HepG2 (cell line): ENCODE results near the gene EEF1A1. TPM values are rescaled to one million over a fixed set of nuclear protein-coding genes. Genes with fewer than 3 reads are reported as not detected.
A peak's percentile ranks its signal among the peaks of the same experiment; 100 is the strongest.

Experiments
- GABPB1 ChIP-seq: IDR thresholded peaks from 2 replicates; pipeline ENCODE4 v1.6.1; 2016; ENCODE audit warnings: mild to moderate bottlenecking, missing genetic modification reagents, moderate library complexity, missing compliant biosample characterization
- HNF4A ChIP-seq: sonication (generic); formaldehyde crosslinking; IDR thresholded peaks from 2 replicates; pipeline ENCODE4 v1.4.0; 2020; ENCODE audit warnings: missing genetic modification reagents
- HNRNPLL ChIP-seq: fragments of 200-400 bp; formaldehyde crosslinking; IDR thresholded peaks from 2 replicates; pipeline ENCODE4 v1.6.1; 2017; ENCODE audit warnings: mild to moderate bottlenecking, low read depth, low read length; ENCODE audit not compliant: poor library complexity, severe bottlenecking
- HOXA9 ChIP-seq: sonication (generic); formaldehyde crosslinking; IDR thresholded peaks from 2 replicates; pipeline ENCODE4 v1.8.1; 2022; ENCODE audit warnings: missing genetic modification reagents, mild to moderate bottlenecking, moderate library complexity, borderline replicate concordance
- KLF6 ChIP-seq: IDR thresholded peaks from 2 replicates; pipeline ENCODE4 v1.8.0; 2016; ENCODE audit warnings: missing biosample characterization, missing genetic modification reagents
- NFYC ChIP-seq: IDR thresholded peaks from 2 replicates; pipeline ENCODE4 v1.6.1; 2016; ENCODE audit warnings: missing genetic modification reagents, missing compliant biosample characterization
- ZC3H4 ChIP-seq: sonication (generic); formaldehyde crosslinking; IDR thresholded peaks from 2 replicates; pipeline ENCODE4 v1.4.0; 2020; ENCODE audit warnings: missing genetic modification reagents, borderline replicate concordance
- ZFP41 ChIP-seq: sonication (generic); formaldehyde crosslinking; IDR thresholded peaks from 2 replicates; pipeline ENCODE4 v1.4.0; 2020; ENCODE audit warnings: mild to moderate bottlenecking, missing genetic modification reagents, borderline replicate concordance
- ZNF563 ChIP-seq: sonication (generic); formaldehyde crosslinking; IDR thresholded peaks from 2 replicates; pipeline ENCODE4 v1.8.0; 2022; ENCODE audit warnings: mild to moderate bottlenecking, moderate library complexity, missing genetic modification reagents
- ZNF878 ChIP-seq: sonication (generic); formaldehyde crosslinking; IDR thresholded peaks from 2 replicates; pipeline ENCODE4 v1.8.1; 2023; ENCODE audit warnings: mild to moderate bottlenecking, missing genetic modification reagents, moderate library complexity
- polyA plus RNA-seq, 8 experiments: library from polyadenylated mRNA; depleted of rRNA in 3 of 8; stranded (reverse) in 7 of 8; unstranded in 1 of 8; fragments of >200 nt; fragmentation: Illumina TruSeq in 4 of 8; extraction: Trizol in 4 of 8; gene quantifications; 2 replicates each; pipeline versions ENCODE4 v1.2.1 to v1.2.3, GENCODE V29; 2011 to 2016; ENCODE audit warnings: low read depth in 4 of 8, missing spikeins in 1 of 8, mixed read lengths in 1 of 8; ENCODE audit not compliant: insufficient read depth in 1 of 8
- total RNA-seq, 5 experiments: library from RNA; depleted of rRNA; stranded (reverse); fragments of >200 nt; fragmentation: Illumina TruSeq; extraction: Trizol; gene quantifications; 2 replicates each; pipeline ENCODE4 v1.2.3, GENCODE V29; 2016; ENCODE audit warnings: low read depth in 1 of 5
- TF ChIP-seq, protein P1 (sequence below): sonication (generic); formaldehyde crosslinking; IDR thresholded peaks from 2 replicates; pipeline ENCODE4 v1.5.0; 2020; ENCODE audit warnings: mild to moderate bottlenecking, missing genetic modification reagents
- TF ChIP-seq, protein P2 (sequence below): sonication (generic); formaldehyde crosslinking; IDR thresholded peaks from 2 replicates; pipeline ENCODE4 v1.5.0; 2020; ENCODE audit warnings: mild to moderate bottlenecking, missing genetic modification reagents, moderate library complexity
- TF ChIP-seq, protein P3 (sequence below): sonication (generic); formaldehyde crosslinking; IDR thresholded peaks from 2 replicates; pipeline ENCODE4 v1.5.0; 2020; ENCODE audit warnings: missing genetic modification reagents, mild to moderate bottlenecking, borderline replicate concordance
- TF ChIP-seq, protein P4 (sequence below): sonication (generic); formaldehyde crosslinking; conservative IDR thresholded peaks from 2 replicates; pipeline ENCODE4 v1.8.0; 2022; ENCODE audit warnings: mild to moderate bottlenecking, moderate library complexity, missing genetic modification reagents
- TF ChIP-seq, protein P5 (sequence below): sonication (generic); formaldehyde crosslinking; IDR thresholded peaks from 2 replicates; pipeline ENCODE4 v1.4.0; 2020; ENCODE audit warnings: mild to moderate bottlenecking, low read depth, missing genetic modification reagents
- TF ChIP-seq, protein P6 (sequence below): sonication (generic); formaldehyde crosslinking; IDR thresholded peaks from 2 replicates; pipeline ENCODE4 v1.5.1; 2020; ENCODE audit warnings: missing genetic modification reagents, mild to moderate bottlenecking, borderline replicate concordance
- TF ChIP-seq, protein P7 (sequence below): sonication (generic); formaldehyde crosslinking; IDR thresholded peaks from 2 replicates; pipeline ENCODE4 v1.5.0; 2020; ENCODE audit warnings: mild to moderate bottlenecking, low read depth, missing genetic modification reagents, borderline replicate concordance

EEF1A1 gene
- total and polyA plus RNA-seq, 2 of the 13 experiments (the other 11 are each of a cell fraction or from before 2014, with no cell fraction given) = 13,726 to 17,172 TPM

DNA sequence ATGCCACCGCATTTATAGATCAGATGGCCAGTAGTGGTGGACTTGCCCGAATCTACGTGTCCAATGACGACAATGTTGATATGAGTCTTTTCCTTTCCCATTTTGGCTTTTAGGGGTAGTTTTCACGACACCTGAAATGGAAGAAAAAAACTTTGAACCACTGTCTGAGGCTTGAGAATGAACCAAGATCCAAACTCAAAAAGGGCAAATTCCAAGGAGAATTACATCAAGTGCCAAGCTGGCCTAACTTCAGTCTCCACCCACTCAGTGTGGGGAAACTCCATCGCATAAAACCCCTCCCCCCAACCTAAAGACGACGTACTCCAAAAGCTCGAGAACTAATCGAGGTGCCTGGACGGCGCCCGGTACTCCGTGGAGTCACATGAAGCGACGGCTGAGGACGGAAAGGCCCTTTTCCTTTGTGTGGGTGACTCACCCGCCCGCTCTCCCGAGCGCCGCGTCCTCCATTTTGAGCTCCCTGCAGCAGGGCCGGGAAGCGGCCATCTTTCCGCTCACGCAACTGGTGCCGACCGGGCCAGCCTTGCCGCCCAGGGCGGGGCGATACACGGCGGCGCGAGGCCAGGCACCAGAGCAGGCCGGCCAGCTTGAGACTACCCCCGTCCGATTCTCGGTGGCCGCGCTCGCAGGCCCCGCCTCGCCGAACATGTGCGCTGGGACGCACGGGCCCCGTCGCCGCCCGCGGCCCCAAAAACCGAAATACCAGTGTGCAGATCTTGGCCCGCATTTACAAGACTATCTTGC, 725 bp downstream of the EEF1A1 start (continued):
- TF ChIP-seq GABPB1 = peak; percentile 43; the same call in 1 of the 2 replicates
- TF ChIP-seq, protein P1, sequence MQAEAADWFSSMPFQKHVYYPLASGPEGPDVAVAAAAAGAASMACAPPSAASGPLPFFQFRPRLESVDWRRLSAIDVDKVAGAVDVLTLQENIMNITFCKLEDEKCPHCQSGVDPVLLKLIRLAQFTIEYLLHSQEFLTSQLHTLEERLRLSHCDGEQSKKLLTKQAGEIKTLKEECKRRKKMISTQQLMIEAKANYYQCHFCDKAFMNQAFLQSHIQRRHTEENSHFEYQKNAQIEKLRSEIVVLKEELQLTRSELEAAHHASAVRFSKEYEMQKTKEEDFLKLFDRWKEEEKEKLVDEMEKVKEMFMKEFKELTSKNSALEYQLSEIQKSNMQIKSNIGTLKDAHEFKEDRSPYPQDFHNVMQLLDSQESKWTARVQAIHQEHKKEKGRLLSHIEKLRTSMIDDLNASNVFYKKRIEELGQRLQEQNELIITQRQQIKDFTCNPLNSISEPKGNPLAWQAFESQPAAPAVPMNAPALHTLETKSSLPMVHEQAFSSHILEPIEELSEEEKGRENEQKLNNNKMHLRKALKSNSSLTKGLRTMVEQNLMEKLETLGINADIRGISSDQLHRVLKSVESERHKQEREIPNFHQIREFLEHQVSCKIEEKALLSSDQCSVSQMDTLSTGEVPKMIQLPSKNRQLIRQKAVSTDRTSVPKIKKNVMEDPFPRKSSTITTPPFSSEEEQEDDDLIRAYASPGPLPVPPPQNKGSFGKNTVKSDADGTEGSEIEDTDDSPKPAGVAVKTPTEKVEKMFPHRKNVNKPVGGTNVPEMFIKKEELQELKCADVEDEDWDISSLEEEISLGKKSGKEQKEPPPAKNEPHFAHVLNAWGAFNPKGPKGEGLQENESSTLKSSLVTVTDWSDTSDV (CRISPR knock-in tag) = peak; percentile 74
- peak; percentile 8 for TF ChIP-seq HNRNPLL
- peak; percentile 61 for TF ChIP-seq KLF6 (CRISPR knock-in tag)
- TF ChIP-seq NFYC = peak; percentile 33
- TF ChIP-seq ZFP41 (CRISPR knock-in tag) = 0 out of 2 replicates have a peak, but pooled peaks have one; percentile 18
- TF ChIP-seq HOXA9 (CRISPR knock-in tag) = peak; percentile 58; the same call in 1 of the 2 replicates
- TF ChIP-seq, protein P2, sequence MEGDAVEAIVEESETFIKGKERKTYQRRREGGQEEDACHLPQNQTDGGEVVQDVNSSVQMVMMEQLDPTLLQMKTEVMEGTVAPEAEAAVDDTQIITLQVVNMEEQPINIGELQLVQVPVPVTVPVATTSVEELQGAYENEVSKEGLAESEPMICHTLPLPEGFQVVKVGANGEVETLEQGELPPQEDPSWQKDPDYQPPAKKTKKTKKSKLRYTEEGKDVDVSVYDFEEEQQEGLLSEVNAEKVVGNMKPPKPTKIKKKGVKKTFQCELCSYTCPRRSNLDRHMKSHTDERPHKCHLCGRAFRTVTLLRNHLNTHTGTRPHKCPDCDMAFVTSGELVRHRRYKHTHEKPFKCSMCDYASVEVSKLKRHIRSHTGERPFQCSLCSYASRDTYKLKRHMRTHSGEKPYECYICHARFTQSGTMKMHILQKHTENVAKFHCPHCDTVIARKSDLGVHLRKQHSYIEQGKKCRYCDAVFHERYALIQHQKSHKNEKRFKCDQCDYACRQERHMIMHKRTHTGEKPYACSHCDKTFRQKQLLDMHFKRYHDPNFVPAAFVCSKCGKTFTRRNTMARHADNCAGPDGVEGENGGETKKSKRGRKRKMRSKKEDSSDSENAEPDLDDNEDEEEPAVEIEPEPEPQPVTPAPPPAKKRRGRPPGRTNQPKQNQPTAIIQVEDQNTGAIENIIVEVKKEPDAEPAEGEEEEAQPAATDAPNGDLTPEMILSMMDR = no peak
- TF ChIP-seq, protein P3, sequence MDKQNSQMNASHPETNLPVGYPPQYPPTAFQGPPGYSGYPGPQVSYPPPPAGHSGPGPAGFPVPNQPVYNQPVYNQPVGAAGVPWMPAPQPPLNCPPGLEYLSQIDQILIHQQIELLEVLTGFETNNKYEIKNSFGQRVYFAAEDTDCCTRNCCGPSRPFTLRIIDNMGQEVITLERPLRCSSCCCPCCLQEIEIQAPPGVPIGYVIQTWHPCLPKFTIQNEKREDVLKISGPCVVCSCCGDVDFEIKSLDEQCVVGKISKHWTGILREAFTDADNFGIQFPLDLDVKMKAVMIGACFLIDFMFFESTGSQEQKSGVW (CRISPR knock-in tag) = 0 out of 2 replicates have a peak, but pooled peaks have one; percentile 22
- TF ChIP-seq, protein P4, sequence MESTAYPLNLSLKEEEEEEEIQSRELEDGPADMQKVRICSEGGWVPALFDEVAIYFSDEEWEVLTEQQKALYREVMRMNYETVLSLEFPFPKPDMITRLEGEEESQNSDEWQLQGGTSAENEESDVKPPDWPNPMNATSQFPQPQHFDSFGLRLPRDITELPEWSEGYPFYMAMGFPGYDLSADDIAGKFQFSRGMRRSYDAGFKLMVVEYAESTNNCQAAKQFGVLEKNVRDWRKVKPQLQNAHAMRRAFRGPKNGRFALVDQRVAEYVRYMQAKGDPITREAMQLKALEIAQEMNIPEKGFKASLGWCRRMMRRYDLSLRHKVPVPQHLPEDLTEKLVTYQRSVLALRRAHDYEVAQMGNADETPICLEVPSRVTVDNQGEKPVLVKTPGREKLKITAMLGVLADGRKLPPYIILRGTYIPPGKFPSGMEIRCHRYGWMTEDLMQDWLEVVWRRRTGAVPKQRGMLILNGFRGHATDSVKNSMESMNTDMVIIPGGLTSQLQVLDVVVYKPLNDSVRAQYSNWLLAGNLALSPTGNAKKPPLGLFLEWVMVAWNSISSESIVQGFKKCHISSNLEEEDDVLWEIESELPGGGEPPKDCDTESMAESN (CRISPR knock-in tag) = peak; percentile 20; the same call in 1 of the 2 replicates
- peak; percentile 77; the same call in 1 of the 2 replicates for TF ChIP-seq ZC3H4 (CRISPR knock-in tag)
- TF ChIP-seq, protein P5, sequence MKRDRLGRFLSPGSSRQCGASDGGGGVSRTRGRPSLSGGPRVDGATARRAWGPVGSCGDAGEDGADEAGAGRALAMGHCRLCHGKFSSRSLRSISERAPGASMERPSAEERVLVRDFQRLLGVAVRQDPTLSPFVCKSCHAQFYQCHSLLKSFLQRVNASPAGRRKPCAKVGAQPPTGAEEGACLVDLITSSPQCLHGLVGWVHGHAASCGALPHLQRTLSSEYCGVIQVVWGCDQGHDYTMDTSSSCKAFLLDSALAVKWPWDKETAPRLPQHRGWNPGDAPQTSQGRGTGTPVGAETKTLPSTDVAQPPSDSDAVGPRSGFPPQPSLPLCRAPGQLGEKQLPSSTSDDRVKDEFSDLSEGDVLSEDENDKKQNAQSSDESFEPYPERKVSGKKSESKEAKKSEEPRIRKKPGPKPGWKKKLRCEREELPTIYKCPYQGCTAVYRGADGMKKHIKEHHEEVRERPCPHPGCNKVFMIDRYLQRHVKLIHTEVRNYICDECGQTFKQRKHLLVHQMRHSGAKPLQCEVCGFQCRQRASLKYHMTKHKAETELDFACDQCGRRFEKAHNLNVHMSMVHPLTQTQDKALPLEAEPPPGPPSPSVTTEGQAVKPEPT (CRISPR knock-in tag) = 0 out of 2 replicates have a peak, but pooled peaks have one; percentile 24
- TF ChIP-seq ZNF563 (CRISPR knock-in tag) = no peak
- TF ChIP-seq, protein P6, sequence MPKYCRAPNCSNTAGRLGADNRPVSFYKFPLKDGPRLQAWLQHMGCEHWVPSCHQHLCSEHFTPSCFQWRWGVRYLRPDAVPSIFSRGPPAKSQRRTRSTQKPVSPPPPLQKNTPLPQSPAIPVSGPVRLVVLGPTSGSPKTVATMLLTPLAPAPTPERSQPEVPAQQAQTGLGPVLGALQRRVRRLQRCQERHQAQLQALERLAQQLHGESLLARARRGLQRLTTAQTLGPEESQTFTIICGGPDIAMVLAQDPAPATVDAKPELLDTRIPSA = no peak
- TF ChIP-seq, protein P7, sequence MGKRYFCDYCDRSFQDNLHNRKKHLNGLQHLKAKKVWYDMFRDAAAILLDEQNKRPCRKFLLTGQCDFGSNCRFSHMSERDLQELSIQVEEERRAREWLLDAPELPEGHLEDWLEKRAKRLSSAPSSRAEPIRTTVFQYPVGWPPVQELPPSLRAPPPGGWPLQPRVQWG (CRISPR knock-in tag) = peak; percentile 84; the same call in 1 of the 2 replicates
- TF ChIP-seq ZNF878 = peak; percentile 100
- TF ChIP-seq HNF4A = no peak
